Smooth muscle cell (in vitro differentiated cells): ENCODE results near the gene CCSAP. TPM values are rescaled to one million over a fixed set of nuclear protein-coding genes. Genes with fewer than 3 reads are reported as not detected.

Experiments used
- DNase-seq: peaks from one replicate; lab custom pipeline; 2025; ENCODE audit not compliant: unreplicated experiment; lab: John Stamatoyannopoulos, UW
- H2AFZ ChIP-seq: fragments of 200-600 bp; sonication (generic); 2 replicates; pipeline ENCODE4 v1.6.0; 2016; ENCODE audit warnings: antibody characterized with exemption, low read depth, mild to moderate bottlenecking
- H3F3A ChIP-seq: fragments of 200-600 bp; sonication (generic); 2 replicates; pipeline ENCODE4 v1.6.0; 2017; ENCODE audit warnings: antibody characterized with exemption, low read depth
- H3K27ac ChIP-seq: fragments of 200-600 bp; sonication (generic); 2 replicates; pipeline ENCODE4 v1.5.1; 2016; ENCODE audit warnings: low read depth, mild to moderate bottlenecking
- H3K27me3 ChIP-seq: fragments of 200-600 bp; sonication (generic); 2 replicates; pipeline ENCODE4 v1.6.1; 2016; ENCODE audit warnings: low read depth, mild to moderate bottlenecking
- H3K36me3 ChIP-seq: fragments of 200-600 bp; sonication (generic); 2 replicates; pipeline ENCODE4 v1.5.1; 2016; ENCODE audit warnings: low read depth
- H3K4me1 ChIP-seq: fragments of 200-600 bp; sonication (generic); 2 replicates; pipeline ENCODE4 v1.5.1; 2016; ENCODE audit warnings: low read depth
- H3K4me2 ChIP-seq: fragments of 200-600 bp; sonication (generic); 2 replicates; pipeline ENCODE4 v1.6.0; 2016; ENCODE audit warnings: mild to moderate bottlenecking
- H3K4me3 ChIP-seq: fragments of 200-600 bp; sonication (generic); 2 replicates; pipeline ENCODE4 v1.5.1; 2016; ENCODE audit warnings: mild to moderate bottlenecking
- H3K79me2 ChIP-seq: fragments of 200-600 bp; sonication (generic); 2 replicates; pipeline ENCODE4 v1.6.0; 2016; ENCODE audit warnings: low read depth, mild to moderate bottlenecking
- H3K9ac ChIP-seq: fragments of 200-600 bp; sonication (generic); 2 replicates; pipeline ENCODE4 v1.6.0; 2016; ENCODE audit warnings: low read depth
- H3K9me3 ChIP-seq: fragments of 200-600 bp; sonication (generic); replicated peaks from 2 replicates; pipeline ENCODE4 v1.5.1; 2016; ENCODE audit warnings: low read depth
- H4K20me1 ChIP-seq: fragments of 200-600 bp; sonication (generic); 2 replicates; pipeline ENCODE4 v1.6.0; 2016; ENCODE audit warnings: low read depth
- CTCF ChIP-seq: fragments of 200-600 bp; sonication (generic); IDR thresholded peaks from 2 replicates; pipeline ENCODE4 v1.5.1; 2017; ENCODE audit warnings: borderline replicate concordance, mild to moderate bottlenecking, antibody characterized with exemption; ENCODE audit not compliant: insufficient read depth, poor library complexity, severe bottlenecking
- WGBS: methylation state at CpG from one replicate; pipeline ENCODE4 v1.1.7; 2016; ENCODE audit warnings: low lambda C conversion rate; 5-methylcytosine and 5-hydroxymethylcytosine counted together
- polyA plus RNA-seq: library from polyadenylated mRNA; unstranded; fragments of >200 nt; fragmentation: Nextera tagmentation; extraction: Ambion mirVana; gene quantifications from 2 replicates; pipeline ENCODE4 v1.2.1, GENCODE V29; 2016
- total RNA-seq: library from RNA; depleted of rRNA; stranded (reverse); fragments of >200 nt; gene quantifications from 2 replicates; pipeline ENCODE4 v1.2.3, GENCODE V29; 2014

The CCSAP gene
- total and polyA plus RNA-seq, 2 experiments from 2014 or later: 2.5 to 12.0 TPM

DNA sequence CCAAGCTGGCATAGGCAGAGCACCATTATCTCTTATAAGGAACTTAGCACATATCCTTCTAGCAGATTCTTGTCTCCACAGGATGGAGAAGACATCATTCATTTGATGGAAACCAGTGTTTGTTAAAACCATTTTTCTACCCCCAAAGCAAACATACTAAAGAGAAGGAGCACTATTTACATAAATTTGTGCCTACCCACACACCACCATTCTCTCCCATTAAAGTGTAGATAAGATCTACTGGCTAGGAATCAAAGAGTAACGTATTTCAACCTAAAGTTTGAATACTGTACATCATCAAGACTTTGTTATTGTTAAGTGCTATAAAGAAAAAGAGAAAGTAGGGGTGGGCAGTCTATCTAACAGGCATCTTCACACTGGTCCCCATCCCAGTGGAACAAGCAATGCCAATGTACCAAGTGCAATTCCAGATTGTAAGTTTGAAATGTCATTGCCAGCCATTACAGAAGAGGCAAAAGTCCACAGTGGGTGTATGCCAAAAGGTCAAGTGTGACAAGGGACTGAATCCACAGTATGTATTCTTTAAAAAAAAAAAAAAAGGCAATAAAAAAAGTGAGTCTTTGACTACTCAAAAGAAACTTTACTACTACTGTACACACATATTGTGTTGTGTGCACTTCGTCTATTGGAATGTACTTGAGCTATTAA is 18.8 kb downstream of the CCSAP start:
- Histone ChIP-seq H3K27me3 (no peaks in the 10 kb centered on the region), H3F3A (no peaks in the 10 kb centered on the region), H4K20me1 (no peaks in the 10 kb centered on the region), H3K4me1 (no peaks in the 10 kb centered on the region), H3K4me3 (no peak overlapping the region), H3K9ac (no peak overlapping the region), H3K9me3 (no peaks in the 10 kb centered on the region), H3K36me3 (no peaks in the 10 kb centered on the region), H3K79me2 (no peaks in the 10 kb centered on the region), H3K4me2 (no peak overlapping the region), H2AFZ (no peak overlapping the region), H3K27ac (no peak overlapping the region)
- WGBS: 78% methylated on average over 2 of the region's 2 CpGs
- no peak for TF ChIP-seq CTCF
- no peak for DNase-seq

- Histone ChIP-seq H3K9me3 (no peaks in the 10 kb centered on the region), H3K4me2 (no peak overlapping the region), H3K27me3 (no peaks in the 10 kb centered on the region), H3K27ac (no peak overlapping the region), H3K79me2 (no peaks in the 10 kb centered on the region), H3K9ac (no peak overlapping the region), H3K36me3 (no peaks in the 10 kb centered on the region), H2AFZ (no peak overlapping the region), H3K4me3 (no peak overlapping the region), H4K20me1 (no peaks in the 10 kb centered on the region), H3F3A (no peaks in the 10 kb centered on the region), H3K4me1 (no peaks in the 10 kb centered on the region)
- no peak for DNase-seq
- no peak for TF ChIP-seq CTCF
- WGBS: 53% methylated on average over 7 of the region's 7 CpGs
Observed at GRCh38 chr1:229323201-229323600, 19.6 kb downstream of the CCSAP start.

DNA sequence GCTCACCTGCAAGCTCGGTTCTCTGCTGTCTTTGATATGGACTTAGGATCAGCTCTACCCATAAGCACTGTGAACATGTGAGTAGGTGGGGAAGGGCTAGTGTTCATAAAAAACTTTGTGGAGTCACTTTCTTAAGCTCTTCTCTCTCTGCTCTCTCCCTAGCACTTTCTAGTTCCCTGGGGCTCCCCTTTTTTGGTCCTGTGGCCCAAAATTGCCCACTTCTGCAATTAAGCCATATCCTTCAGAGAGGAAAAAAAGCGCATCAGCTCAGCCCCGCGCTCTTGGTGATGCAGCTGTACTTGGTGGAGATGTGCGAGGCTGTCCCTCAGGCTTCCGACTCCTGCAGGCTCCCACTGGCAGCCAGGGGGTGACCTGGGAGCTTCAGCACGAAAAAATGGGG is 23.4 kb downstream of the CCSAP start:
- Histone ChIP-seq H3K79me2 (no peaks in the 10 kb centered on the region), H3K36me3 (no peaks in the 10 kb centered on the region)

More for the DNA sequence above, 23.4 kb downstream of the CCSAP start:
- H3K27ac ChIP-seq: no peak overlapping the region
- no peak overlapping the region for H3K9ac ChIP-seq
- H3F3A ChIP-seq: no peaks in the 10 kb centered on the region
- H3K4me1 ChIP-seq: no peaks in the 10 kb centered on the region
- WGBS: 95% methylated on average over 7 of the region's 7 CpGs
- DNase-seq: no peak
- no peaks in the 10 kb centered on the region for H3K9me3 ChIP-seq
- no peaks in the 10 kb centered on the region for H3K27me3 ChIP-seq
- H3K4me3 ChIP-seq: no peak overlapping the region
- no peak overlapping the region for H3K4me2 ChIP-seq
- no peak overlapping the region for H2AFZ ChIP-seq
- TF ChIP-seq CTCF: no peak
- no peaks in the 10 kb centered on the region for H4K20me1 ChIP-seq
